HCT116 (cell line): ENCODE measurements around the gene ATRIP. TPM values are rescaled to one million over a fixed set of nuclear protein-coding genes. Genes with fewer than 3 reads are reported as not detected.
A peak's percentile ranks its signal among the peaks of the same experiment; 100 is the strongest.

ENCODE experiments used
- ATAC-seq: fragments of 200-7000 bp; cut with Tn5 transposase; 2 replicates; pipeline ENCODE4 v1.9.1; 2020; ENCODE audit warnings: mild to moderate bottlenecking, moderate library complexity
- BruUV-seq: library from RNA; stranded (reverse); fragments of 400-500 nt; replicated peaks from 2 replicates; lab custom pipeline; 2021; lab: Mats Ljungman, UMichigan
- CTCF ChIA-PET: fragments of 300-600 bp; sonication (Branson Sonifier 250); formaldehyde crosslinking; loops from one replicate; lab custom pipeline; 2021; ENCODE audit warnings: antibody characterized with exemption; lab: Charles Lee
- POLR2A ChIA-PET: fragments of 300-600, 350-600 bp; sonication (Branson Sonifier 250); formaldehyde crosslinking; loops from one replicate; lab custom pipeline; 2021; ENCODE audit warnings: antibody characterized with exemption; lab: Charles Lee
- RAD21 ChIA-PET, 2 experiments: fragments of 300-600 bp; sonication (Branson Sonifier 250); formaldehyde crosslinking; loops; one replicate each; lab custom pipeline; 2023; ENCODE audit warnings: low total read pairs in 2 of 2; ENCODE audit not compliant: uncharacterized antibody in 2 of 2, unreplicated experiment in 2 of 2, low non-redundant PET in 1 of 2; lab: Charles Lee
- DNase-seq: peaks from one replicate; pipeline ENCODE4 v3.0.0-alpha.2; 2010; ENCODE audit warnings: low read depth, low spot score
- H2AFZ ChIP-seq: fragments of 200-600 bp; shearing (Covaris generic), sonication (generic); 2 replicates; pipeline ENCODE4 v1.6.1; 2017; ENCODE audit warnings: low read depth, mixed run types, mixed read lengths, antibody characterized with exemption, low read length; ENCODE audit not compliant: poor library complexity, severe bottlenecking
- H3K27ac ChIP-seq: 2 replicates; pipeline ENCODE4 v1.5.1; 2012; ENCODE audit warnings: low read depth, low read length
- H3K27me3 ChIP-seq: fragments of 200-600 bp; sonication (generic); 2 replicates; pipeline ENCODE4 v1.6.1; 2016; ENCODE audit warnings: mixed run types, low read length, mixed read lengths; ENCODE audit not compliant: insufficient read depth
- H3K36me3 ChIP-seq, 2 experiments: fragments of 200-500 bp in 1 of 2; fragments of 200-600 bp in 1 of 2; sonication (Bioruptor generic) in 1 of 2; sonication (generic) in 1 of 2; 2 replicates each; pipeline versions ENCODE4 v1.5.1 to v1.6.1; 2014 to 2016; ENCODE audit warnings: low read length in 2 of 2, inconsistent platforms in 1 of 2, mixed read lengths in 1 of 2, mixed run types in 1 of 2; ENCODE audit not compliant: insufficient read depth in 2 of 2, control insufficient read depth in 1 of 2
- H3K4me1 ChIP-seq, 2 experiments: fragments of 200-600 bp in 1 of 2; sonication (generic) in 1 of 2; 2 replicates each; pipeline versions ENCODE4 v1.5.1 to v1.6.1; 2012 to 2017; ENCODE audit warnings: low read length in 2 of 2, inconsistent platforms in 1 of 2, mild to moderate bottlenecking in 1 of 2, mixed read lengths in 1 of 2, mixed run types in 1 of 2, moderate library complexity in 1 of 2; ENCODE audit not compliant: insufficient read depth in 2 of 2, control insufficient read depth in 1 of 2
- H3K4me2 ChIP-seq: fragments of 200-600 bp; sonication (generic); 2 replicates; pipeline ENCODE4 v1.6.1; 2017; ENCODE audit warnings: mixed run types, low read length, mixed read lengths
- H3K4me3 ChIP-seq, 2 experiments: fragments of 200-600 bp in 1 of 2; sonication (generic) in 1 of 2; replicated peaks in 1 of 2; 2 replicates each; pipeline ENCODE4 v1.5.1; 2011 to 2016; ENCODE audit warnings: low read length in 2 of 2, control low read depth in 1 of 2, low read depth in 1 of 2, mild to moderate bottlenecking in 1 of 2, mixed read lengths in 1 of 2, mixed run types in 1 of 2
- H3K79me2 ChIP-seq: fragments of 200-600 bp; sonication (generic); 2 replicates; pipeline ENCODE4 v1.6.1; 2017; ENCODE audit warnings: mild to moderate bottlenecking, mixed run types, low read length, moderate library complexity, mixed read lengths; ENCODE audit not compliant: insufficient read depth
- H3K9ac ChIP-seq: fragments of 200-600 bp; sonication (generic); 2 replicates; pipeline ENCODE4 v1.6.1; 2016; ENCODE audit warnings: low read length, mixed read lengths
- H3K9me2 ChIP-seq: fragments of 200-600 bp; sonication (generic), shearing (Covaris generic); 2 replicates; pipeline ENCODE4 v1.6.1; 2017; ENCODE audit warnings: mixed run types, mild to moderate bottlenecking, moderate library complexity; ENCODE audit not compliant: insufficient read depth
- H3K9me3 ChIP-seq, 2 experiments: fragments of 200-500 bp in 1 of 2; fragments of 200-600 bp in 1 of 2; sonication (Bioruptor generic) in 1 of 2; sonication (generic) in 1 of 2; 2 replicates each; pipeline ENCODE4 v1.6.1; 2014 to 2017; ENCODE audit warnings: low read length in 2 of 2, mixed read lengths in 2 of 2, inconsistent platforms in 1 of 2, low read depth in 1 of 2, mild to moderate bottlenecking in 1 of 2, mixed run types in 1 of 2, moderate library complexity in 1 of 2; ENCODE audit not compliant: control insufficient read depth in 1 of 2, insufficient read depth in 1 of 2
- H4K20me1 ChIP-seq: fragments of 200-600 bp; sonication (generic), shearing (Covaris generic); 2 replicates; pipeline ENCODE4 v1.6.1; 2017; ENCODE audit warnings: mixed run types, mild to moderate bottlenecking, moderate library complexity; ENCODE audit not compliant: insufficient read depth
- ATF3 ChIP-seq: IDR thresholded peaks from 2 replicates; pipeline ENCODE4 v1.6.1; 2012
- CBX3 ChIP-seq: IDR thresholded peaks from 2 replicates; pipeline ENCODE4 v1.6.1; 2012; ENCODE audit warnings: low read depth
- EGR1 ChIP-seq: IDR thresholded peaks from 2 replicates; pipeline ENCODE4 v1.6.1; 2012; ENCODE audit warnings: low read depth
- ELF1 ChIP-seq: IDR thresholded peaks from 2 replicates; pipeline ENCODE4 v1.6.1; 2012; ENCODE audit warnings: low read depth, borderline replicate concordance
- POLR2A ChIP-seq: IDR thresholded peaks from 2 replicates; pipeline ENCODE4 v1.7.0; 2011; ENCODE audit warnings: borderline replicate concordance; ENCODE audit not compliant: insufficient read depth, insufficient read length; ENCODE audit errors: extremely low read depth
- POLR2AphosphoS5 ChIP-seq: IDR thresholded peaks from 2 replicates; pipeline ENCODE4 v1.6.1; 2011; ENCODE audit warnings: mild to moderate bottlenecking, low read depth, low read length, moderate library complexity
- RAD21 ChIP-seq: IDR thresholded peaks from 2 replicates; pipeline ENCODE4 v1.6.1; 2012; ENCODE audit warnings: low read depth, mild to moderate bottlenecking
- SIN3A ChIP-seq: IDR thresholded peaks from 2 replicates; pipeline ENCODE4 v1.6.1; 2012; ENCODE audit warnings: low read depth
- SRF ChIP-seq: IDR thresholded peaks from 2 replicates; pipeline ENCODE4 v1.6.1; 2012; ENCODE audit warnings: low read depth
- YY1 ChIP-seq: IDR thresholded peaks from 2 replicates; pipeline ENCODE4 v1.6.1; 2011; ENCODE audit warnings: low read length, low read depth, moderate library complexity, mild to moderate bottlenecking; ENCODE audit not compliant: insufficient replicate concordance; ENCODE audit errors: extremely low read depth
- ZFX ChIP-seq: fragments of 450-650 bp; IDR thresholded peaks from 2 replicates; pipeline ENCODE4 v1.6.1; 2017
- ZNF274 ChIP-seq: fragments of 200-500 bp; sonication (Bioruptor generic); IDR thresholded peaks from 2 replicates; pipeline ENCODE4 v1.6.1; 2014; ENCODE audit warnings: mild to moderate bottlenecking, low read depth, low read length, inconsistent platforms
- intact Hi-C: fragments of 100-400 bp; cut with micrococcal nuclease; formaldehyde crosslinking; loops from 2 replicates; pipeline ENCODE4 v1.10.0; 2022
- total RNA-seq: library from RNA; stranded (reverse); gene quantifications from one replicate; pipeline ENCODE4 v1.2.1, GENCODE V29; 2021; ENCODE audit not compliant: unreplicated experiment
- TF ChIP-seq, protein P1 (sequence below), 3 experiments: fragments of 200-600 bp in 1 of 3; sonication (generic) in 1 of 3; IDR thresholded peaks in 2 of 3; conservative IDR thresholded peaks in 1 of 3; 2 replicates each; pipeline ENCODE4 v1.5.1; 2012 to 2017; ENCODE audit warnings: low read depth in 2 of 3, low read length in 2 of 3, antibody characterized with exemption in 1 of 3, borderline replicate concordance in 1 of 3, control low read depth in 1 of 3, mild to moderate bottlenecking in 1 of 3, mixed read lengths in 1 of 3, mixed run types in 1 of 3, moderate library complexity in 1 of 3; ENCODE audit not compliant: insufficient read depth in 1 of 3

Gene ATRIP
- total RNA-seq, 1 experiment from 2014 or later, result 15.6 TPM

DNA sequence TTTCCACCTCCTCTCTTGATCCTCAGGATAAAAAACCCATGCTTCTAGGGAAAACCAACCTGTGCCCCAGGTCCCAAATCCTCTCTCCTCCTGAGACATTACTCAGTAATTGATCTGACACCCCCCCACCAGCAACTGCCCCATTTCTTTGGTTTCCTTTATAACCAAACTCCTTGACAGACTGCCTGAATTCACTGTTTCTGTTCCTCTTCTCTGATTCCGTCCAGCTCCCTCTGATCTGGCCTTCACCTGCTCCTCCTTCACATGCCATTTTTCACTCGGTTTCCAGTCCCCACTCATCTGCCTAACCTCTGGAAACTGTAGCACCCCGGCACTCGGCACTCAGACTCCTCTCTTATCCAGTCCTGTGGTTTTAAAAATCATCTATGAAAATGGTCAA is 8.7 kb upstream of the ATRIP start:
- ATAC-seq, result no peak
- H3K9me3 ChIP-seq, result no peaks in the 10 kb centered on the region
- H4K20me1 ChIP-seq, result no peaks in the 10 kb centered on the region
- peaks cover 54% of the 10 kb centered on the region for H3K79me2 ChIP-seq
- CTCF ChIA-PET, result interaction anchor here (1.3 to 6.4 kb wide), 3 partner anchors 36 to 163 kb away, joined by 3 to 386 read pairs (median 91); no protein-coding TSS in a partner anchor
- DNase-seq, result no peak
- BruUV-seq, result no TSS peak
- TF ChIP-seq ZFX, result no peak
- TF ChIP-seq ZNF274, result no peak
- no peak for TF ChIP-seq POLR2AphosphoS5
- TF ChIP-seq EGR1, result no peak
- no peak for TF ChIP-seq ELF1
- TF ChIP-seq, all 23 proteins: peak for 0
- ChIA-PET RAD21 (interaction anchor here in 1 of 2 experiments (3.3 kb wide), 1 partner anchor 37 kb away, joined by 59 read pairs; no protein-coding TSS in a partner anchor), POLR2A (no interaction called here)
- H3K36me3 ChIP-seq, result peaks cover 9 to 21% of the 10 kb centered on the region in 2 experiments; a peak in 3 of 4 replicates
- H3K9ac ChIP-seq, result no peak overlapping the region
- H3K27me3 ChIP-seq, result no peaks in the 10 kb centered on the region
- no peak overlapping the region for H3K4me2 ChIP-seq
- no peak overlapping the region for H2AFZ ChIP-seq
- no peaks in the 10 kb centered on the region for H3K9me2 ChIP-seq
- intact Hi-C loops, result no loop called here
- peaks cover 36 to 58% of the 10 kb centered on the region in 2 experiments for H3K4me1 ChIP-seq
- H3K4me3 ChIP-seq, result no peak overlapping the region
- H3K27ac ChIP-seq, result no peak overlapping the region

DNA sequence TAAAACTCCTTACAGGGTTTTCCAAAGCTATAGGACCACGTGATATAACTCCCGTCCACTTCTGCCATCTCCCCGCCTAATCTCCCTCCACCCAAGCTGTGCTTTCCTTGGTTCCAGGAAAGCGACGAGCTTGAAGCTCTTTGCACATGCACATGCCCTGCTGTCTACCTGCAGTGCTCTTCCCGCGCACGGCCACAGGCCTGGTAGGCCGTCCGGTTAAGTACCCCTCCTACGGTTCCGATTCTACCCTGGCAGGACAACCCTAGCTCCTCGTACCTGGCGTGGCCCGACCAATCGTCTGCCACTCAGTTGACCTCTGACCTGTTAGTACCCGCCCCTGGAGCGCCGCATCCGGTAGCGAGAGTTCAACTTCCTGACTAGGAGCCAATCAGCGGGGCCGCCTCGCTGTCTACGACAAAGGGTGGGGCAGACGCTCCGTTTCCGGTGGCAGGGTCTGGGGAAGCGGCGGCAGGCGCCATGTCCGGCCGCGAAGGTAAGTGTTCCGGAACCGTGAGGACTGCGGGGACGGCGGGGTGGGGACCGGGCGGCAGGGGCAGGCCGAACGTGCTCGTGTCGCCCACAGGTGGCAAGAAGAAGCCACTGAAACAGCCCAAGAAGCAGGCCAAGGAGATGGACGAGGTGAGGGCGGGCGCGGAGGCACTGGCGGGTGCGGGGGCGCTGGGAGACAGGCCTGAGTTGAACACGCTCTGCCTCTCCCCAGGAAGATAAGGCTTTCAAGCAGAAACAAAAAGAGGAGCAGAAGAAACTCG is 6.5 kb upstream of the ATRIP start, which contains the start of the genes CCDC51 and TMA7:
TSS of gene CCDC51 (minus strand) at position 300 of the 770 bp plus-strand sequence. CDS start 4,991 bp downstream, outside the sequence.
TSS of gene TMA7 (plus strand) at position 438 of the 770 bp plus-strand sequence. CDS start at position 478, 40 bp downstream.
- peak within 1 kb of the TSS; percentile 97 for H3K9ac ChIP-seq
- H3K9me2 ChIP-seq, result no peaks in the 10 kb centered on the region
- no TSS peak for BruUV-seq
- peak within 1 kb of the TSS; percentile 75 for H3K4me2 ChIP-seq
- DNase-seq (peak; percentile 96), ATAC-seq (peak; percentile 91)
- peaks cover 14 to 36% of the 10 kb centered on the region in 2 experiments for H3K4me1 ChIP-seq
- H3K36me3 ChIP-seq, result peaks cover 16 to 21% of the 10 kb centered on the region in 2 experiments; a peak in 3 of 4 replicates
- H4K20me1 ChIP-seq, result no peaks in the 10 kb centered on the region
- ChIA-PET CTCF (interaction anchor here (0.8 to 1.7 kb wide), 9 partner anchors 10 to 245 kb away, joined by 3 to 18 read pairs (median 6); partner anchors contain the start of gene PLXNB1), RAD21 (interaction anchor here (0.9 to 1.1 kb wide), 2 partner anchors 117 to 246 kb away, joined by 4 read pairs; partner anchors contain the start of gene PFKFB4 (in 1 of the 2)), POLR2A (interaction anchor here (0.6 to 1.0 kb wide), 4 partner anchors 9 to 589 kb away, joined by 3 to 7 read pairs (median 5); partner anchors contain the start of genes IMPDH2, PLXNB1 and ZNF589)
- peaks cover 54% of the 10 kb centered on the region for H3K79me2 ChIP-seq
- no peaks in the 10 kb centered on the region for H3K9me3 ChIP-seq
- H3K4me3 ChIP-seq, result peak within 1 kb of the TSS; percentile 98 to 100
- peak within 1 kb of the TSS; percentile 71 for H3K27ac ChIP-seq
- intact Hi-C loops, result no loop called here
- peak; percentile 77 for TF ChIP-seq POLR2AphosphoS5
- TF ChIP-seq POLR2A, result peak; percentile 68
- TF ChIP-seq SRF, result no peak
- TF ChIP-seq CBX3, result no peak
- no peak for TF ChIP-seq RAD21
- TF ChIP-seq ATF3, result no peak
- peak; percentile 73; the same call in 1 of the 2 replicates for TF ChIP-seq ZFX
- TF ChIP-seq, protein P1, sequence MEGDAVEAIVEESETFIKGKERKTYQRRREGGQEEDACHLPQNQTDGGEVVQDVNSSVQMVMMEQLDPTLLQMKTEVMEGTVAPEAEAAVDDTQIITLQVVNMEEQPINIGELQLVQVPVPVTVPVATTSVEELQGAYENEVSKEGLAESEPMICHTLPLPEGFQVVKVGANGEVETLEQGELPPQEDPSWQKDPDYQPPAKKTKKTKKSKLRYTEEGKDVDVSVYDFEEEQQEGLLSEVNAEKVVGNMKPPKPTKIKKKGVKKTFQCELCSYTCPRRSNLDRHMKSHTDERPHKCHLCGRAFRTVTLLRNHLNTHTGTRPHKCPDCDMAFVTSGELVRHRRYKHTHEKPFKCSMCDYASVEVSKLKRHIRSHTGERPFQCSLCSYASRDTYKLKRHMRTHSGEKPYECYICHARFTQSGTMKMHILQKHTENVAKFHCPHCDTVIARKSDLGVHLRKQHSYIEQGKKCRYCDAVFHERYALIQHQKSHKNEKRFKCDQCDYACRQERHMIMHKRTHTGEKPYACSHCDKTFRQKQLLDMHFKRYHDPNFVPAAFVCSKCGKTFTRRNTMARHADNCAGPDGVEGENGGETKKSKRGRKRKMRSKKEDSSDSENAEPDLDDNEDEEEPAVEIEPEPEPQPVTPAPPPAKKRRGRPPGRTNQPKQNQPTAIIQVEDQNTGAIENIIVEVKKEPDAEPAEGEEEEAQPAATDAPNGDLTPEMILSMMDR (IDR thresholded peaks at IDR 0.05 in 2 of 3, conservative IDR thresholded peaks at IDR 0.05 in 1 of 3; ENCODE audit: borderline replicate concordance in 1 of 3, insufficient read depth in 1 of 3, low read depth in 2 of 3, low read length in 2 of 3), result no peak
- TF ChIP-seq YY1, result peak; percentile 91
- no peak for TF ChIP-seq SIN3A
- H3K27me3 ChIP-seq, result no peaks in the 10 kb centered on the region
- H2AFZ ChIP-seq, result no peak within 1 kb of the TSS
